B cell (primary cell): ENCODE results near the gene CMTM8. TPM values are rescaled to one million over a fixed set of nuclear protein-coding genes. Genes with fewer than 3 reads are reported as not detected.

ENCODE experiments used
- ATAC-seq: fragments of 200-7000 bp; cut with Tn5 transposase; one replicate; pipeline ENCODE4 v1.10.0; 2021; ENCODE audit warnings: low read depth, mild to moderate bottlenecking, moderate number of reproducible peaks, moderate library complexity
- CTCF ChIA-PET: fragments of 350-600 bp; sonication (Branson Sonifier 250); formaldehyde crosslinking; loops from one replicate; lab custom pipeline; 2021; ENCODE audit warnings: antibody characterized with exemption, inconsistent platforms; lab: Charles Lee
- POLR2A ChIA-PET: fragments of 350-600 bp; sonication (Branson Sonifier 250); formaldehyde crosslinking; loops from one replicate; lab custom pipeline; 2021; ENCODE audit warnings: antibody characterized with exemption; lab: Charles Lee
- DNase-seq: peaks from one replicate; pipeline ENCODE4 v3.0.0; 2013
- H2AFZ ChIP-seq: 2 replicates; pipeline ENCODE4 v1.6.1; 2012; ENCODE audit warnings: mild to moderate bottlenecking, low read depth, low read length; ENCODE audit not compliant: insufficient read depth, poor library complexity, severe bottlenecking
- H3K27ac ChIP-seq, 2 donors: 1 replicate in 1 of 2; 2 replicates in 1 of 2; pipeline ENCODE4 v1.5.1; 2012 to 2013; ENCODE audit warnings: low read length in 2 of 2, mild to moderate bottlenecking in 2 of 2, moderate library complexity in 1 of 2
- H3K27me3 ChIP-seq, 4 experiments: fragments of 200-600 bp in 1 of 4; sonication (generic) in 1 of 4; replicated peaks in 1 of 4; 1 replicate in 2 of 4; 2 replicates in 2 of 4; pipeline versions ENCODE4 v1.6.1 to v1.7.0; 2013 to 2016; ENCODE audit warnings: low read length in 3 of 4, mild to moderate bottlenecking in 2 of 4, mixed read lengths in 1 of 4, moderate library complexity in 1 of 4; ENCODE audit not compliant: insufficient read depth in 4 of 4, control insufficient read depth in 3 of 4; ENCODE audit errors: control extremely low read depth in 1 of 4
- H3K36me3 ChIP-seq, 2 experiments: replicated peaks in 1 of 2; 1 replicate in 1 of 2; 2 replicates in 1 of 2; pipeline versions ENCODE4 v1.6.1 to v1.7.1; 2013; ENCODE audit warnings: low read length in 1 of 2; ENCODE audit not compliant: insufficient read depth in 2 of 2, control insufficient read depth in 1 of 2; ENCODE audit errors: control extremely low read depth in 1 of 2, extremely low read depth in 1 of 2
- H3K4me1 ChIP-seq, 2 donors: fragments of 200-600 bp in 1 of 2; sonication (generic) in 1 of 2; 1 replicate in 1 of 2; 2 replicates in 1 of 2; pipeline versions ENCODE4 v1.5.1 to v1.6.1; 2013 to 2017; ENCODE audit warnings: low read length in 2 of 2; ENCODE audit not compliant: control insufficient read depth in 2 of 2, insufficient read depth in 2 of 2
- H3K4me2 ChIP-seq: replicated peaks from 2 replicates; pipeline ENCODE3; 2012; ENCODE audit warnings: mild to moderate bottlenecking, low read depth, low read length; ENCODE audit not compliant: poor library complexity, severe bottlenecking
- H3K4me3 ChIP-seq, 5 experiments: fragments of 200-600 bp in 1 of 5; sonication (generic) in 1 of 5; 1 replicate in 3 of 5; 2 replicates in 2 of 5; pipeline versions ENCODE4 v1.5.1 to v1.7.0; 2011 to 2016; ENCODE audit warnings: low read length in 4 of 5, mild to moderate bottlenecking in 4 of 5, low read depth in 2 of 5, control low read depth in 1 of 5, moderate library complexity in 1 of 5; ENCODE audit not compliant: insufficient read depth in 1 of 5; ENCODE audit errors: control extremely low read depth in 1 of 5, extremely low read depth in 1 of 5
- H3K79me2 ChIP-seq: fragments of 200-600 bp; sonication (generic); one replicate; pipeline ENCODE4 v1.6.0; 2016; ENCODE audit warnings: low read length; ENCODE audit not compliant: control insufficient read depth, insufficient read depth
- H3K9ac ChIP-seq: fragments of 200-600 bp; sonication (generic); 2 replicates; pipeline ENCODE4 v1.6.1; 2017; ENCODE audit warnings: mild to moderate bottlenecking, low read length, moderate library complexity
- H3K9me3 ChIP-seq, 3 donors: one replicate each; pipeline versions ENCODE4 v1.6.1 to v1.7.1; 2013; ENCODE audit warnings: low read length in 2 of 3; ENCODE audit not compliant: control insufficient read depth in 2 of 3, insufficient read depth in 1 of 3; ENCODE audit errors: control extremely low read depth in 1 of 3
- H4K20me1 ChIP-seq: 2 replicates; pipeline ENCODE4 v1.6.0; 2012; ENCODE audit warnings: mild to moderate bottlenecking, low read length; ENCODE audit not compliant: insufficient read depth, control insufficient read depth, poor library complexity, severe bottlenecking
- H3K27ac Mint-ChIP-seq: one replicate; pipeline ENCODE4 v1.8.0; 2021; ENCODE audit warnings: mixed read lengths
- H3K27me3 Mint-ChIP-seq: one replicate; pipeline ENCODE4 v1.8.0; 2021; ENCODE audit warnings: mixed read lengths
- H3K4me1 Mint-ChIP-seq: one replicate; pipeline ENCODE4 v1.8.0; 2021; ENCODE audit warnings: mixed read lengths
- H3K4me3 Mint-ChIP-seq: one replicate; pipeline ENCODE4 v1.8.0; 2021; ENCODE audit warnings: mixed read lengths
- H3K9me3 Mint-ChIP-seq: one replicate; pipeline ENCODE4 v1.8.0; 2022; ENCODE audit warnings: mixed read lengths; ENCODE audit not compliant: insufficient read depth
- EZH2 ChIP-seq: IDR thresholded peaks from 2 replicates; pipeline ENCODE4 v1.6.1; 2012; ENCODE audit warnings: borderline replicate concordance, low read depth, mild to moderate bottlenecking, moderate library complexity, low read length; ENCODE audit not compliant: insufficient read depth, poor library complexity, severe bottlenecking
- WGBS: methylation state at CpG from one replicate; pipeline ENCODE4 v1.1.5; 2013; ENCODE audit warnings: missing lambda C conversion rate; ENCODE audit not compliant: insufficient coverage; 5-methylcytosine and 5-hydroxymethylcytosine counted together
- intact Hi-C: fragments of 100-400 bp; cut with micrococcal nuclease; formaldehyde crosslinking; loops from one replicate; pipeline ENCODE4 v1.10.0; 2022
- polyA plus RNA-seq: library from polyadenylated mRNA; depleted of rRNA; stranded (reverse); fragments of >200 nt; gene quantifications from 2 replicates; pipeline ENCODE4 v1.2.3, GENCODE V29; 2012
- total RNA-seq, 2 donors: library from RNA; stranded (reverse); fragments of 120-200 nt in 1 of 2; gene quantifications; 1 replicate in 1 of 2; 2 replicates in 1 of 2; pipeline versions ENCODE4 v1.2.3 to v1.2.4, GENCODE V29; 2013 to 2022
- TF ChIP-seq, protein P1 (sequence below): fragments of 200-600 bp; IDR thresholded peaks from one replicate; pipeline ENCODE4 v1.8.0; 2022; ENCODE audit warnings: antibody characterized with exemption, mild to moderate bottlenecking

Gene CMTM8
- total and polyA plus RNA-seq, 2 donors (not counting 1 experiment from before 2014, with no cell fraction given), result 0.25 to 0.28 TPM

DNA sequence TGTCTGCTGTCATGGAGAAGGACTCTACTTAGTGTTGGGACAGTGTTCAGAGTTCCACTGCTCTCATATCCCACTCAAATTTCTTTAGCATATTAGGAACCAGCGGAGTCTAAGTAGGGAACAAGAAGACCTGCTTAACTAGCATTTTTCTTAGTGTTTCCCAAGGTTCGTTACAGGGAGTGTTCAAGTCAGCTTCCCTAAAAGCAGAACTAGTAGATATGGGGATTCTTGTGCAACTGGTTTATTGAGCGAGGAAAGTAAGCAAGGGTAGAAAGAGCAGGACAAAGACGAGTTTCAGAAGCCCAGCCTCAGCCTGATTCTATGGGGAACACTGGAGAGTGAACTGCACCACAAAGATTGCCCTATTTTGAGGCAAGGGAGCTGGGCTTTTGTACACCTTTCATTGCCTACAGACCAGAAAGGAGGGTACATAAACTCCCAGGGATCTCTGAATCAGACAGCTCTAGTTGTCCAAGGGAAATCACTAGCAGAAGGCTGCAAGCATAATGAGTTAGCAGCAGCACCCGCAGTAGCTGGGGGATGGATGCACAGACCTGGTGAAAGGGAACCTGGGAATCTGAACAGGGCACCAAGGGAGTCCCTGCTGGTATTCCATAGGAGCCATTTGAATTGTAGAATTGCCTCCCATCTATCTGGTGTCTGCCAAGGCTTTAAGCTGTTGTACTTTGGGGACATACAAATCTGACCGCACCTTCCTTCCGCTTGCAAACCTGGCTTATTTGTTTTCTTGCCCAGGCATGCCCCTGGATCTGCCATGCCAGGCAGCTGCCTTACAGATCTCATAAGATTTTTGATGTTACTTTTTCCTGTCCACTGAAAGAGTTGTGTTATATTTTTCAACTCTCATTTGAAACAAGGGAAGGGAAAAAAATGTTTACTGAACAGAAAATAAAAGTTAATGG lies 168.3 kb downstream of the CMTM8 start:
- peaks cover 0 to 19% of the 10 kb centered on the region in 2 experiments for H3K36me3 ChIP-seq
- H3K79me2 ChIP-seq, result peaks cover 97% of the 10 kb centered on the region
- Mint-ChIP-seq H3K27me3 (no peaks in the 10 kb centered on the region), H3K4me1 (peaks cover 65% of the 10 kb centered on the region), H3K27ac (peak overlapping the region; percentile 55), H3K4me3 (no peak overlapping the region), H3K9me3 (no peaks in the 10 kb centered on the region)
- TF ChIP-seq EZH2, result no peak
- TF ChIP-seq, protein P1, sequence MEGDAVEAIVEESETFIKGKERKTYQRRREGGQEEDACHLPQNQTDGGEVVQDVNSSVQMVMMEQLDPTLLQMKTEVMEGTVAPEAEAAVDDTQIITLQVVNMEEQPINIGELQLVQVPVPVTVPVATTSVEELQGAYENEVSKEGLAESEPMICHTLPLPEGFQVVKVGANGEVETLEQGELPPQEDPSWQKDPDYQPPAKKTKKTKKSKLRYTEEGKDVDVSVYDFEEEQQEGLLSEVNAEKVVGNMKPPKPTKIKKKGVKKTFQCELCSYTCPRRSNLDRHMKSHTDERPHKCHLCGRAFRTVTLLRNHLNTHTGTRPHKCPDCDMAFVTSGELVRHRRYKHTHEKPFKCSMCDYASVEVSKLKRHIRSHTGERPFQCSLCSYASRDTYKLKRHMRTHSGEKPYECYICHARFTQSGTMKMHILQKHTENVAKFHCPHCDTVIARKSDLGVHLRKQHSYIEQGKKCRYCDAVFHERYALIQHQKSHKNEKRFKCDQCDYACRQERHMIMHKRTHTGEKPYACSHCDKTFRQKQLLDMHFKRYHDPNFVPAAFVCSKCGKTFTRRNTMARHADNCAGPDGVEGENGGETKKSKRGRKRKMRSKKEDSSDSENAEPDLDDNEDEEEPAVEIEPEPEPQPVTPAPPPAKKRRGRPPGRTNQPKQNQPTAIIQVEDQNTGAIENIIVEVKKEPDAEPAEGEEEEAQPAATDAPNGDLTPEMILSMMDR, result no peak
- H3K4me3 ChIP-seq, result no peak overlapping the region
- no peak for ATAC-seq
- no peak overlapping the region for H3K27ac ChIP-seq
- peaks cover 3% of the 10 kb centered on the region for H4K20me1 ChIP-seq
- H3K9me3 ChIP-seq, result peaks cover 0 to 5% (median 0%) of the 10 kb centered on the region in 3 donors
- H3K4me1 ChIP-seq, result peaks cover 26 to 45% of the 10 kb centered on the region in 2 donors
- DNase-seq, result no peak
- POLR2A ChIA-PET, result no interaction called here
- CTCF ChIA-PET, result interaction anchor here (1.1 to 3.0 kb wide), 4 partner anchors 17 to 82 kb away, joined by 3 to 14 read pairs (median 6); no protein-coding TSS in a partner anchor
- WGBS, result 63% methylated on average over 5 of the region's 7 CpGs
- no peak overlapping the region for H2AFZ ChIP-seq
- peak overlapping the region; percentile 13 for H3K4me2 ChIP-seq
- intact Hi-C loops, result no loop called here
- no peaks in the 10 kb centered on the region for H3K27me3 ChIP-seq
- H3K9ac ChIP-seq, result no peak overlapping the region
